Body of pancreas (tissue), 4 donors: ENCODE measurements around the gene WDR27.

Source experiments
- CTCF ChIP-seq, 7 experiments: fragments of 450-650 bp in 4 of 7; fragments of 200-600 bp in 3 of 7; sonication (generic) in 3 of 7; IDR thresholded peaks; one replicate each; pipeline ENCODE4 v1.5.1; 2016 to 2019; ENCODE audit warnings: antibody characterized with exemption in 7 of 7
- POLR2A ChIP-seq, 3 donors: fragments of 450-650 bp; IDR thresholded peaks; one replicate each; pipeline ENCODE4 v1.6.1; 2016; ENCODE audit warnings: antibody characterized with exemption in 3 of 3, mild to moderate bottlenecking in 2 of 3

- TF ChIP-seq CTCF (IDR thresholded peaks at IDR 0.05) (no peak), POLR2A (IDR thresholded peaks at IDR 0.05) (no peak)
These were observed 174.5 kb downstream of the WDR27 start for GRCh38 chr6:169527306-169527705.
